EH (cell line): ENCODE measurements around the gene SRMS.
"Not testable (repeated sequence)": the region's sequence is repeated elsewhere in the genome, so short reads cannot be mapped to it uniquely, and the experiment has no call there.

Experiments used
- DNase-seq: peaks from one replicate; pipeline ENCODE4 v3.0.0-alpha.2; 2015; ENCODE audit warnings: low read depth

SRMS gene

GRCh38 chr20:63579017-63579694 lies 31.6 kb upstream of the SRMS start:
- DNase-seq, result peak; percentile 15

- no peak for DNase-seq
These were observed 30.9 kb upstream of the SRMS start for GRCh38 chr20:63578224-63579016.

- DNase-seq, result no peak
These were observed 29.9 kb upstream of the SRMS start for GRCh38 chr20:63577317-63577894.

GRCh38 chr20:63576311-63576710 lies 28.8 kb upstream of the SRMS start:
- no peak for DNase-seq

- DNase-seq, result no peak
These were observed 27.5 kb upstream of the SRMS start for GRCh38 chr20:63574829-63575743.

GRCh38 chr20:63574156-63574828 lies 26.7 kb upstream of the SRMS start, which contains the start of gene HELZ2:
Gene HELZ2 (minus strand): TSS chr20:63574239. CDS start chr20:63572385, 1,854 bp downstream.
- peak; percentile 77 for DNase-seq

- no peak for DNase-seq
These were observed 26.1 kb upstream of the SRMS start for GRCh38 chr20:63573647-63574131.

- DNase-seq, result peak; percentile 11
These were observed 25.5 kb upstream of the SRMS start for GRCh38 chr20:63572788-63573646.

GRCh38 chr20:63572071-63572787 lies 24.7 kb upstream of the SRMS start:
- DNase-seq, result no peak

GRCh38 chr20:63571087-63571478 lies 23.5 kb upstream of the SRMS start:
- DNase-seq, result not testable (repeated sequence)

GRCh38 chr20:63570281-63571086 lies 22.9 kb upstream of the SRMS start:
- no peak for DNase-seq

GRCh38 chr20:63568986-63569949 lies 21.7 kb upstream of the SRMS start:
- no peak for DNase-seq

GRCh38 chr20:63568170-63568981 lies 20.8 kb upstream of the SRMS start:
- no peak for DNase-seq

- no peak for DNase-seq
These were observed 20.0 kb upstream of the SRMS start for GRCh38 chr20:63567386-63568169.

GRCh38 chr20:63567136-63567385 lies 19.5 kb upstream of the SRMS start:
- no peak for DNase-seq
